HCT116 (cell line): Measurements from ENCODE around the gene MLLT3. TPM values are rescaled to one million over a fixed set of nuclear protein-coding genes. Genes with fewer than 3 reads are reported as not detected.

Experiments
- ATAC-seq: fragments of 200-7000 bp; cut with Tn5 transposase; 2 replicates; pipeline ENCODE4 v1.9.1; 2020; ENCODE audit warnings: mild to moderate bottlenecking, moderate library complexity
- BruUV-seq: library from RNA; stranded (reverse); fragments of 400-500 nt; replicated peaks from 2 replicates; lab custom pipeline; 2021; lab: Mats Ljungman, UMichigan
- CTCF ChIA-PET: fragments of 300-600 bp; sonication (Branson Sonifier 250); formaldehyde crosslinking; loops from one replicate; lab custom pipeline; 2021; ENCODE audit warnings: antibody characterized with exemption; lab: Charles Lee
- POLR2A ChIA-PET: fragments of 300-600, 350-600 bp; sonication (Branson Sonifier 250); formaldehyde crosslinking; loops from one replicate; lab custom pipeline; 2021; ENCODE audit warnings: antibody characterized with exemption; lab: Charles Lee
- RAD21 ChIA-PET, 2 experiments: fragments of 300-600 bp; sonication (Branson Sonifier 250); formaldehyde crosslinking; loops; one replicate each; lab custom pipeline; 2023; ENCODE audit warnings: low total read pairs in 2 of 2; ENCODE audit not compliant: uncharacterized antibody in 2 of 2, unreplicated experiment in 2 of 2, low non-redundant PET in 1 of 2; lab: Charles Lee
- DNase-seq: peaks from one replicate; pipeline ENCODE4 v3.0.0-alpha.2; 2010; ENCODE audit warnings: low read depth, low spot score
- H2AFZ ChIP-seq: fragments of 200-600 bp; shearing (Covaris generic), sonication (generic); 2 replicates; pipeline ENCODE4 v1.6.1; 2017; ENCODE audit warnings: low read depth, mixed run types, mixed read lengths, antibody characterized with exemption, low read length; ENCODE audit not compliant: poor library complexity, severe bottlenecking
- H3K27ac ChIP-seq: 2 replicates; pipeline ENCODE4 v1.5.1; 2012; ENCODE audit warnings: low read depth, low read length
- H3K27me3 ChIP-seq: fragments of 200-600 bp; sonication (generic); 2 replicates; pipeline ENCODE4 v1.6.1; 2016; ENCODE audit warnings: mixed run types, low read length, mixed read lengths; ENCODE audit not compliant: insufficient read depth
- H3K36me3 ChIP-seq, 2 experiments: fragments of 200-500 bp in 1 of 2; fragments of 200-600 bp in 1 of 2; sonication (Bioruptor generic) in 1 of 2; sonication (generic) in 1 of 2; 2 replicates each; pipeline versions ENCODE4 v1.5.1 to v1.6.1; 2014 to 2016; ENCODE audit warnings: low read length in 2 of 2, inconsistent platforms in 1 of 2, mixed read lengths in 1 of 2, mixed run types in 1 of 2; ENCODE audit not compliant: insufficient read depth in 2 of 2, control insufficient read depth in 1 of 2
- H3K4me1 ChIP-seq, 2 experiments: fragments of 200-600 bp in 1 of 2; sonication (generic) in 1 of 2; 2 replicates each; pipeline versions ENCODE4 v1.5.1 to v1.6.1; 2012 to 2017; ENCODE audit warnings: low read length in 2 of 2, inconsistent platforms in 1 of 2, mild to moderate bottlenecking in 1 of 2, mixed read lengths in 1 of 2, mixed run types in 1 of 2, moderate library complexity in 1 of 2; ENCODE audit not compliant: insufficient read depth in 2 of 2, control insufficient read depth in 1 of 2
- H3K4me2 ChIP-seq: fragments of 200-600 bp; sonication (generic); 2 replicates; pipeline ENCODE4 v1.6.1; 2017; ENCODE audit warnings: mixed run types, low read length, mixed read lengths
- H3K4me3 ChIP-seq, 2 experiments: fragments of 200-600 bp in 1 of 2; sonication (generic) in 1 of 2; replicated peaks in 1 of 2; 2 replicates each; pipeline ENCODE4 v1.5.1; 2011 to 2016; ENCODE audit warnings: low read length in 2 of 2, control low read depth in 1 of 2, low read depth in 1 of 2, mild to moderate bottlenecking in 1 of 2, mixed read lengths in 1 of 2, mixed run types in 1 of 2
- H3K79me2 ChIP-seq: fragments of 200-600 bp; sonication (generic); 2 replicates; pipeline ENCODE4 v1.6.1; 2017; ENCODE audit warnings: mild to moderate bottlenecking, mixed run types, low read length, moderate library complexity, mixed read lengths; ENCODE audit not compliant: insufficient read depth
- H3K9ac ChIP-seq: fragments of 200-600 bp; sonication (generic); 2 replicates; pipeline ENCODE4 v1.6.1; 2016; ENCODE audit warnings: low read length, mixed read lengths
- H3K9me2 ChIP-seq: fragments of 200-600 bp; sonication (generic), shearing (Covaris generic); 2 replicates; pipeline ENCODE4 v1.6.1; 2017; ENCODE audit warnings: mixed run types, mild to moderate bottlenecking, moderate library complexity; ENCODE audit not compliant: insufficient read depth
- H3K9me3 ChIP-seq, 2 experiments: fragments of 200-500 bp in 1 of 2; fragments of 200-600 bp in 1 of 2; sonication (Bioruptor generic) in 1 of 2; sonication (generic) in 1 of 2; 2 replicates each; pipeline ENCODE4 v1.6.1; 2014 to 2017; ENCODE audit warnings: low read length in 2 of 2, mixed read lengths in 2 of 2, inconsistent platforms in 1 of 2, low read depth in 1 of 2, mild to moderate bottlenecking in 1 of 2, mixed run types in 1 of 2, moderate library complexity in 1 of 2; ENCODE audit not compliant: control insufficient read depth in 1 of 2, insufficient read depth in 1 of 2
- H4K20me1 ChIP-seq: fragments of 200-600 bp; sonication (generic), shearing (Covaris generic); 2 replicates; pipeline ENCODE4 v1.6.1; 2017; ENCODE audit warnings: mixed run types, mild to moderate bottlenecking, moderate library complexity; ENCODE audit not compliant: insufficient read depth
- CBX3 ChIP-seq: IDR thresholded peaks from 2 replicates; pipeline ENCODE4 v1.6.1; 2012; ENCODE audit warnings: low read depth
- CEBPB ChIP-seq: IDR thresholded peaks from 2 replicates; pipeline ENCODE4 v1.6.1; 2012; ENCODE audit warnings: low read depth
- ELF1 ChIP-seq: IDR thresholded peaks from 2 replicates; pipeline ENCODE4 v1.6.1; 2012; ENCODE audit warnings: low read depth, borderline replicate concordance
- EZH2 ChIP-seq: fragments of 200-600 bp; sonication (generic); IDR thresholded peaks from 2 replicates; pipeline ENCODE4 v1.6.1; 2017; ENCODE audit warnings: antibody characterized with exemption, mixed run types
- FOSL1 ChIP-seq: IDR thresholded peaks from 2 replicates; pipeline ENCODE4 v1.6.1; 2012; ENCODE audit warnings: low read depth
- JUND ChIP-seq: IDR thresholded peaks from 2 replicates; pipeline ENCODE4 v1.6.1; 2012
- POLR2A ChIP-seq: IDR thresholded peaks from 2 replicates; pipeline ENCODE4 v1.7.0; 2011; ENCODE audit warnings: borderline replicate concordance; ENCODE audit not compliant: insufficient read depth, insufficient read length; ENCODE audit errors: extremely low read depth
- POLR2AphosphoS5 ChIP-seq: IDR thresholded peaks from 2 replicates; pipeline ENCODE4 v1.6.1; 2011; ENCODE audit warnings: mild to moderate bottlenecking, low read depth, low read length, moderate library complexity
- RAD21 ChIP-seq: IDR thresholded peaks from 2 replicates; pipeline ENCODE4 v1.6.1; 2012; ENCODE audit warnings: low read depth, mild to moderate bottlenecking
- SIN3A ChIP-seq: IDR thresholded peaks from 2 replicates; pipeline ENCODE4 v1.6.1; 2012; ENCODE audit warnings: low read depth
- SP1 ChIP-seq: IDR thresholded peaks from 2 replicates; pipeline ENCODE4 v1.6.1; 2012; ENCODE audit warnings: low read depth
- SRF ChIP-seq: IDR thresholded peaks from 2 replicates; pipeline ENCODE4 v1.6.1; 2012; ENCODE audit warnings: low read depth
- ZNF274 ChIP-seq: fragments of 200-500 bp; sonication (Bioruptor generic); IDR thresholded peaks from 2 replicates; pipeline ENCODE4 v1.6.1; 2014; ENCODE audit warnings: mild to moderate bottlenecking, low read depth, low read length, inconsistent platforms
- intact Hi-C: fragments of 100-400 bp; cut with micrococcal nuclease; formaldehyde crosslinking; loops from 2 replicates; pipeline ENCODE4 v1.10.0; 2022
- total RNA-seq: library from RNA; stranded (reverse); gene quantifications from one replicate; pipeline ENCODE4 v1.2.1, GENCODE V29; 2021; ENCODE audit not compliant: unreplicated experiment
- TF ChIP-seq, protein P1 (sequence below), 3 experiments: fragments of 200-600 bp in 1 of 3; sonication (generic) in 1 of 3; IDR thresholded peaks in 2 of 3; conservative IDR thresholded peaks in 1 of 3; 2 replicates each; pipeline ENCODE4 v1.5.1; 2012 to 2017; ENCODE audit warnings: low read depth in 2 of 3, low read length in 2 of 3, antibody characterized with exemption in 1 of 3, borderline replicate concordance in 1 of 3, control low read depth in 1 of 3, mild to moderate bottlenecking in 1 of 3, mixed read lengths in 1 of 3, mixed run types in 1 of 3, moderate library complexity in 1 of 3; ENCODE audit not compliant: insufficient read depth in 1 of 3
- TF ChIP-seq, protein P2 (sequence below): IDR thresholded peaks from 2 replicates; pipeline ENCODE4 v1.6.1; 2012
- TF ChIP-seq, protein P3 (sequence below): IDR thresholded peaks from 2 replicates; pipeline ENCODE4 v1.6.1; 2012
- TF ChIP-seq, protein P4 (sequence below): IDR thresholded peaks from 2 replicates; pipeline ENCODE4 v1.6.1; 2012; ENCODE audit warnings: low read depth

MLLT3 gene
- total RNA-seq, 1 experiment from 2014 or later, result 4.3 TPM

DNA sequence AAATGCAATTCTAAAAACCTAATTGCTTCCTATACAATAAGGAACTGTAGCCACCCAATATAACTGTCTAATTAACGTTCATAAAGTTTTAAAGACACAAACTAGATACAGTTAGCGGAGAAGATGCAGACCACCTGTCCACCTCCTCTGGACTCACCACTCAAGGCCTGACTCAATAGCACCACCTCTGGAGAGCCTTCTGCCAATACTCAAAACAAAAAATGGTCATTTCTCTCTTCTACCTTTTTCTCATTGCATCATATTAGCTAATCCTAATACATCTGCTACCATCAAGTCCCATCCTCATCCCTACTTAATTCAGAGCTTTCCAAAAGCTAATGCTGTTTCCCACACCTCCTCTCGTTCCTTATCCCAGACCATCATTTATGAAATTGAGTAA lies 159.9 kb downstream of the MLLT3 start:
- H3K9me2 ChIP-seq, result no peaks in the 10 kb centered on the region
- intact Hi-C loops, result no loop called here
- no peaks in the 10 kb centered on the region for H3K36me3 ChIP-seq
- H3K4me3 ChIP-seq, result no peak overlapping the region
- H3K27ac ChIP-seq, result no peak overlapping the region
- H2AFZ ChIP-seq, result no peak overlapping the region
- ChIA-PET RAD21 (no interaction called here), CTCF (no interaction called here), POLR2A (no interaction called here)
- H3K4me2 ChIP-seq, result no peak overlapping the region
- BruUV-seq, result no TSS peak
- no peak for TF ChIP-seq FOSL1
- TF ChIP-seq EZH2, result no peak
- TF ChIP-seq, protein P1, sequence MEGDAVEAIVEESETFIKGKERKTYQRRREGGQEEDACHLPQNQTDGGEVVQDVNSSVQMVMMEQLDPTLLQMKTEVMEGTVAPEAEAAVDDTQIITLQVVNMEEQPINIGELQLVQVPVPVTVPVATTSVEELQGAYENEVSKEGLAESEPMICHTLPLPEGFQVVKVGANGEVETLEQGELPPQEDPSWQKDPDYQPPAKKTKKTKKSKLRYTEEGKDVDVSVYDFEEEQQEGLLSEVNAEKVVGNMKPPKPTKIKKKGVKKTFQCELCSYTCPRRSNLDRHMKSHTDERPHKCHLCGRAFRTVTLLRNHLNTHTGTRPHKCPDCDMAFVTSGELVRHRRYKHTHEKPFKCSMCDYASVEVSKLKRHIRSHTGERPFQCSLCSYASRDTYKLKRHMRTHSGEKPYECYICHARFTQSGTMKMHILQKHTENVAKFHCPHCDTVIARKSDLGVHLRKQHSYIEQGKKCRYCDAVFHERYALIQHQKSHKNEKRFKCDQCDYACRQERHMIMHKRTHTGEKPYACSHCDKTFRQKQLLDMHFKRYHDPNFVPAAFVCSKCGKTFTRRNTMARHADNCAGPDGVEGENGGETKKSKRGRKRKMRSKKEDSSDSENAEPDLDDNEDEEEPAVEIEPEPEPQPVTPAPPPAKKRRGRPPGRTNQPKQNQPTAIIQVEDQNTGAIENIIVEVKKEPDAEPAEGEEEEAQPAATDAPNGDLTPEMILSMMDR (IDR thresholded peaks at IDR 0.05 in 2 of 3, conservative IDR thresholded peaks at IDR 0.05 in 1 of 3; ENCODE audit: borderline replicate concordance in 1 of 3, insufficient read depth in 1 of 3, low read depth in 2 of 3, low read length in 2 of 3), result peak in 2 of 3 experiments; percentile 40 to 57; a peak in 4 of 6 replicates
- no peak for TF ChIP-seq ZNF274
- TF ChIP-seq, protein P2, sequence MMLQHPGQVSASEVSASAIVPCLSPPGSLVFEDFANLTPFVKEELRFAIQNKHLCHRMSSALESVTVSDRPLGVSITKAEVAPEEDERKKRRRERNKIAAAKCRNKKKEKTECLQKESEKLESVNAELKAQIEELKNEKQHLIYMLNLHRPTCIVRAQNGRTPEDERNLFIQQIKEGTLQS, result no peak
- no peaks in the 10 kb centered on the region for H3K9me3 ChIP-seq
- no peaks in the 10 kb centered on the region for H3K79me2 ChIP-seq
- peaks cover 51% of the 10 kb centered on the region for H3K27me3 ChIP-seq
- DNase-seq (no peak), ATAC-seq (no peak)
- H3K4me1 ChIP-seq, result no peaks in the 10 kb centered on the region
- H4K20me1 ChIP-seq, result no peaks in the 10 kb centered on the region
- no peak overlapping the region for H3K9ac ChIP-seq

DNA sequence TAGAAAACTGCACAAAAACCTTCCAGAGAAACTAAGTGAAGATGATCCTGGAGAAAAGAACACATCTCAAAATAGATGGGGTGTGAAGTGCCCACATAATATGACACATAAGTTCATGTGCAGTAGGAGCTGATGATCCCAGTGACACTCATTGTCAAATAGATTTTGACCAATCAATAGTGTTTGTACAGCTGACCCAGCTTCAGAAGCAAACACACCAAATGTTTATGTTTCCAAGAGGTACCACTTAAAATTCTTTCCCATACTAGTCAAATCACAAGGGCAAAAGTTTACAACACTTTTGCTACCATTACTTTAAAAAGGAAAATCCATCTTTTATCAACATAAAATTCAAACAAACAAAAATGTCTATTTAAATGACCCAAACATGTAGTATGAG lies 175.0 kb downstream of the MLLT3 start:
- BruUV-seq, result no TSS peak
- intact Hi-C loops, result no loop called here
- ChIA-PET CTCF (no interaction called here), RAD21 (no interaction called here), POLR2A (no interaction called here)
- no peak overlapping the region for H3K27ac ChIP-seq
- DNase-seq (no peak), ATAC-seq (no peak)
- H3K27me3 ChIP-seq, result peaks cover 14% of the 10 kb centered on the region
- no peaks in the 10 kb centered on the region for H3K79me2 ChIP-seq
- H3K4me3 ChIP-seq, result no peak overlapping the region
- no peaks in the 10 kb centered on the region for H3K36me3 ChIP-seq
- no peaks in the 10 kb centered on the region for H3K9me2 ChIP-seq
- no peaks in the 10 kb centered on the region for H3K9me3 ChIP-seq
- no peaks in the 10 kb centered on the region for H3K4me1 ChIP-seq
- H2AFZ ChIP-seq, result no peak overlapping the region
- H3K4me2 ChIP-seq, result no peak overlapping the region
- no peaks in the 10 kb centered on the region for H4K20me1 ChIP-seq
- H3K9ac ChIP-seq, result no peak overlapping the region
- TF ChIP-seq POLR2A (no peak), CEBPB (no peak), ELF1 (no peak), SIN3A (no peak), EZH2 (no peak), POLR2AphosphoS5 (no peak), JUND (no peak), ZNF274 (no peak), FOSL1 (no peak), SRF (no peak), RAD21 (no peak), SP1 (no peak), CBX3 (no peak)
- TF ChIP-seq, protein P2, result no peak
- TF ChIP-seq, protein P3, sequence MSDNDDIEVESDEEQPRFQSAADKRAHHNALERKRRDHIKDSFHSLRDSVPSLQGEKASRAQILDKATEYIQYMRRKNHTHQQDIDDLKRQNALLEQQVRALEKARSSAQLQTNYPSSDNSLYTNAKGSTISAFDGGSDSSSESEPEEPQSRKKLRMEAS, result no peak
- TF ChIP-seq, protein P4, sequence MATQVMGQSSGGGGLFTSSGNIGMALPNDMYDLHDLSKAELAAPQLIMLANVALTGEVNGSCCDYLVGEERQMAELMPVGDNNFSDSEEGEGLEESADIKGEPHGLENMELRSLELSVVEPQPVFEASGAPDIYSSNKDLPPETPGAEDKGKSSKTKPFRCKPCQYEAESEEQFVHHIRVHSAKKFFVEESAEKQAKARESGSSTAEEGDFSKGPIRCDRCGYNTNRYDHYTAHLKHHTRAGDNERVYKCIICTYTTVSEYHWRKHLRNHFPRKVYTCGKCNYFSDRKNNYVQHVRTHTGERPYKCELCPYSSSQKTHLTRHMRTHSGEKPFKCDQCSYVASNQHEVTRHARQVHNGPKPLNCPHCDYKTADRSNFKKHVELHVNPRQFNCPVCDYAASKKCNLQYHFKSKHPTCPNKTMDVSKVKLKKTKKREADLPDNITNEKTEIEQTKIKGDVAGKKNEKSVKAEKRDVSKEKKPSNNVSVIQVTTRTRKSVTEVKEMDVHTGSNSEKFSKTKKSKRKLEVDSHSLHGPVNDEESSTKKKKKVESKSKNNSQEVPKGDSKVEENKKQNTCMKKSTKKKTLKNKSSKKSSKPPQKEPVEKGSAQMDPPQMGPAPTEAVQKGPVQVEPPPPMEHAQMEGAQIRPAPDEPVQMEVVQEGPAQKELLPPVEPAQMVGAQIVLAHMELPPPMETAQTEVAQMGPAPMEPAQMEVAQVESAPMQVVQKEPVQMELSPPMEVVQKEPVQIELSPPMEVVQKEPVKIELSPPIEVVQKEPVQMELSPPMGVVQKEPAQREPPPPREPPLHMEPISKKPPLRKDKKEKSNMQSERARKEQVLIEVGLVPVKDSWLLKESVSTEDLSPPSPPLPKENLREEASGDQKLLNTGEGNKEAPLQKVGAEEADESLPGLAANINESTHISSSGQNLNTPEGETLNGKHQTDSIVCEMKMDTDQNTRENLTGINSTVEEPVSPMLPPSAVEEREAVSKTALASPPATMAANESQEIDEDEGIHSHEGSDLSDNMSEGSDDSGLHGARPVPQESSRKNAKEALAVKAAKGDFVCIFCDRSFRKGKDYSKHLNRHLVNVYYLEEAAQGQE, result no peak
